Stimulated activated CD8-positive, alpha-beta memory T cell treated with anti-CD3 and anti-CD28 coated beads, Interleukin-12 subunit alpha, Interleukin-12 subunit beta, amount 100 ng/mL, for 4 hours (primary cell): ENCODE results near the gene VPS13D.
"Not testable (repeated sequence)": the region's sequence is repeated elsewhere in the genome, so short reads cannot be mapped to it uniquely, and the experiment has no call there.

Source experiments
- DNase-seq: peaks from one replicate; pipeline ENCODE4 v3.0.0-alpha.2; 2020; ENCODE audit warnings: low read depth

Gene VPS13D

DNA sequence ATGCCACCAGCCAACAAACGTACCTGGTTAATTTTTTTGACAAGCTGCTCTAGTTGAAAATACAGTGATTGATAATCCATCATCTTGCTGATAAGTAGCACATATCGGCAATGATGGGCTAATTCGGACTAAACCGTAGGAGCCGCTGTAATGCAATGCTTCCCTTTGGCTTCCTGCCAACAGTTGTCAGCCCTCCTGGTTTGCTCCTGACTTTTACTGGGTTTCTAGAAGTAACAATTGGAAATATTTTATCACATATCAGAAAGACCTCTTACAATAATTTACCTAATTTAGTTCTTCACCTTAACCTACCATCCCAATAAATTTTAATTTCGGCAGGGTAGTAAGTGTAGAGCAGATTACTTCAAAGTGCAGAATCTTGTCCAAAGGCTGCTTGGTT lies 239.7 kb downstream of the VPS13D start:
- DNase-seq: no peak

DNA sequence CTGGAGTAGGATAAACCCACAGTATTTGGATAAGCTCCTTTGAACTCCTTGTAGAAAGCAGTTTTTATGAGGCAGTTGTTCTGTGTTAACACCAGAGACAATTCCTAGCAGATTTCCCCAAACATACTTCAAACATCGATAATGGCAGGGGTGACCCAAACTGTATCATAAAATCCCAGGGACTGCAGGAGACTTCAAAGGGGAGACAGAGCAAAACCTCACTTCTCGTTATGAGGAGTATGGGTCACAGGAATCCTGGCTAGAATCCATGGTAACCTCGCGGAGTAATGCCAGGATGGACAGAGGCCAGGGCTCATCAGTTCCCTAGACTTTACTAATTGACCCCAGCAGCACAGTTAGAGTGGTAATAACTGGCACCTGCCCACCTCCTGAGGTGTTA lies 240.2 kb downstream of the VPS13D start:
- no peak for DNase-seq

DNA sequence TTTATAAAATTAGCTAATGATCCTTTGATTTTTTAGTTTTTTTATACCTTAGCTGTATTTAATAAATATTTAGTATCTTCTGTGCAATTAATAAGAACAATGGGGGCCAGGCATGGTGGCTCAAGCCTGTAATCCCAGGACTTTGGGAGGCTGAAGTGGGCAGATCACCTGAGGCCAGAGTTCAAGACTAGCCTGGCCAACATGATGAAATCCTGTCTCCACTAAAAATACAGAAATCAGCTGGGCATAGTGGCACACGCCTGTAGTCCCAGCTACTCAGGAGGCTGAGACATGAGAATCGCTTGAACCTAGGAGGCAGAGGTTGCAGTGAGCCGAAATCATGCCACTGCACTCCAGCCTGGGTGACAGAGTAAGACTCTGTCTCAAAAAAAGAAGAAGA lies 241.1 kb downstream of the VPS13D start:
- not testable (repeated sequence) for DNase-seq

DNA sequence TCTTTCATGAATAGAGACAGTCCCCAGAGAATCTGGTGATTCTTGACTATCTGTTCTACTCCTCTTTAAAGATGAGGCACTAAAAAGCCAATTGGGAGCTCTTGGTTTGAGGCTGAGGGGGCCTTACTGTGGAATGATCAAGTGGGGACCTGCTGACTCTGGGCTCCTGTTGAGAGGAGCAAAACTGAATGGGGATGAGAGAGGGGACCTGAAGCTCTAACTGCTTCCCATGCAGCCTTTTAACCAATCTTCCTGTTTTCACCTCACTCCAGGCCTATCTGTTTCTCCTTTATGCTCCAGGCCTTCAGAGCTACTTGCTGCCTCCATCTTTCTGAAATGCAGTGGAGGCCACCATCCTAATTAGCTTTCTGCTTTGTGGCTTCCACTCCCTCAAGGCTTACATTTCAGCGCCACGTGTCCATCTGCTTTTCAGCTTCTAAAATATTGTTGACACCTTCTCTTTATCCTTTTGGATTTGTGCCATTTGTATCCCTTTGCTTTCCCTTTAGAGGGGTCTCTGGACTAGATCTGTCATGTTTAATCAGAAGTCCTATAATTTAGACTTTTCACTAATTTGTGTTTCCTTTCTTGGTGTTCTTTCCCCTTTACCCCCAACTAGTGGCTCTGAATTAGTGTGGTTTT lies 242.4 kb downstream of the VPS13D start:
- DNase-seq: no peak

- DNase-seq: peak; percentile 54
Observed at GRCh38 chr1:12472798-12473551, 243.1 kb downstream of the VPS13D start.

GRCh38 chr1:12473596-12474362 lies 243.9 kb downstream of the VPS13D start:
- DNase-seq: no peak

DNA sequence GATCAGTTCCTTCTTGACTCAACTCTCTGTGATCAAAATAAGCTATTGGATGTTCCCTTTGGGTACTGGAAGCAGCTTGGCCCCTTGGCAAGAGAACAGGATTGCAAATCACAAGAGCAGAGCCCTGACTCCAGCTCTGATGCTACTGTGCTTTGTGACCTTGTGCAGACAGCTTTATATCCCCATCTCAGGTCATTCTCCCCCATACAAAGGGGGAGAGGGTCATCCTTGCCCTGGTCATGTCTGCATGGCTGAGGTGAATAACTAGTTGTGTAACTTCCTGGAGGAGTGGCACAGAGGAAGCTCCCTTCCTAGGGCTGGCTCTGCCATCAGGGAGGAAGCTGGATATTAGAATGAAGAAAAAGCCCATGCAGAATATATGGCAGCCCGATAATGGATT lies 245.3 kb downstream of the VPS13D start:
- no peak for DNase-seq

DNA sequence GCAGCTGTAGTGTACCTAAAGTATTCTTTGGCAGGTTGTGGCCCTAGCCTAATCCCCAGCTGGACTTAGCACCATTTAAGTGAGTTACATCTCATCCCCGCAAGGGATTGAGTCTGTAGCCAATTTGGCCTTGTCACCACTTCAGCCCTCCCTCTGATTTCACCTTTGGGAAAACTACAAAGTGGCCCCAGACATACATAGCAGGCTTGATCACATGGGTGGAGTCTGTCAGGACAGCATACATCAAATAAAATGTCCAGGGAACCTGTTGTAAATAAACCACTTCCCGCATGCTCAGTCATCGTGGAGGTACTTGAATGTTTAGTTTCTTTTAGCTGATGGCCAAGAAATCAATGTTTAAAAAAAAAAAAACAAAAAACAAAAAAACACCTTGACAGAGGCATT lies 245.7 kb downstream of the VPS13D start:
- DNase-seq: no peak

DNA sequence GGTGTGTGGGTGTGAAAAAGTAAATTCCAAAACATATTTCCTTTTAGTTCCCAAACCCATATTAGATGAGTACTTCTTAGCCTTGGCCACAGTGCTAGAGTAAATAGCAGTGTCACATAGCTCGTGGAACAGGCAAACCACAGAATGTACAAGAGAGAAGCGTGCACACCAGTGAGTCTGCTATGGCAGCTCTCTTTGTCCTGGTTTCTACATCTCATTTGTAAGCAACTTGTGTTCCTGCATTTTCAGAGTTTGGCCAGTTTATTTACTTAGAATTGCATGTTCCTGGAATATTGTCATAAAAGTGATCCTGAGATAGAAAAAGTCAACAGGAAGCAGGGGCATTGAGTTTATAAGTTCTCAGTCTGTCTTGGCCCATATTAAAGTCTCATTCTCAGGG lies 246.1 kb downstream of the VPS13D start:
- no peak for DNase-seq

DNA sequence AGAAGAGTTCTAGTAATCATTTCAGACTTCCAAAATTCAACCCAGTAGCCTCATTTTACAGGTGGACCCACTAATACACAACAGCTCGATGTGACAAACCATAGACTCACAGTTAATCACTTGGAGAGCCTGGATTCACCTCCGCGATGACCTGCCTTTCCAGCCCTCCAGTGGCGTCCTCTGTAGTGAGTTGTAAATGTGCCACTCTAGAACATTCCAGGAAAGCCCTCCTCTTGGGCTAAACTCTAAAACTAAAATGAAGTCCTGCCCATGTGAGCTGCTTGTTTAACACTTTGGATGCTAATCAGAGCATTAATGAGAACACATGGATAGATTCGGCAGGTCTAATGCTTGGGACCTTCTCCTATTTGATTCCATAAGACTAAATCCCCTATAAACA lies 247.5 kb downstream of the VPS13D start:
- DNase-seq: no peak

- no peak for DNase-seq
Observed at GRCh38 chr1:12477936-12478611, 248.2 kb downstream of the VPS13D start.

GRCh38 chr1:12478612-12478985 lies 248.8 kb downstream of the VPS13D start:
- DNase-seq: peak; percentile 15

GRCh38 chr1:12479311-12479710 lies 249.5 kb downstream of the VPS13D start:
- no peak for DNase-seq

DNA sequence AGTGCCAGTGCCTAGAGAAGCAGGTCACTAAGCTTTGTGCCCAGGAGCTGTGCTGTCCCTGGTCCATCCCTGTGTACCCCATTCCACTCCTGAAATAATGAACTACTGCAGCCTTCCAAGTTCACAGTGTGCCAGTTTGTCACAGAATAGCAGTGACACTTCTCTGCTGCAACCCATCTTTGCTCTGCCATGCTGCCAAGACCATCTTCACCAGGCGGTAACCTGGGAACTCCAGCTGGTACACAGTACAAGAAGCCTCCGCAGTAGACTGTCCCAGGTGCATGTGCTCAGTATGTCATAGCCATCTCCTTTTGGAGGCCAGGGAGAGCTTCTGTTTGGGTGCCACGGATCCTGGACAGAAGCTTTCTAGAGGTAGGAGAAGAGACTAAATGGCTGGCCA lies 250.2 kb downstream of the VPS13D start:
- DNase-seq: no peak

DNA sequence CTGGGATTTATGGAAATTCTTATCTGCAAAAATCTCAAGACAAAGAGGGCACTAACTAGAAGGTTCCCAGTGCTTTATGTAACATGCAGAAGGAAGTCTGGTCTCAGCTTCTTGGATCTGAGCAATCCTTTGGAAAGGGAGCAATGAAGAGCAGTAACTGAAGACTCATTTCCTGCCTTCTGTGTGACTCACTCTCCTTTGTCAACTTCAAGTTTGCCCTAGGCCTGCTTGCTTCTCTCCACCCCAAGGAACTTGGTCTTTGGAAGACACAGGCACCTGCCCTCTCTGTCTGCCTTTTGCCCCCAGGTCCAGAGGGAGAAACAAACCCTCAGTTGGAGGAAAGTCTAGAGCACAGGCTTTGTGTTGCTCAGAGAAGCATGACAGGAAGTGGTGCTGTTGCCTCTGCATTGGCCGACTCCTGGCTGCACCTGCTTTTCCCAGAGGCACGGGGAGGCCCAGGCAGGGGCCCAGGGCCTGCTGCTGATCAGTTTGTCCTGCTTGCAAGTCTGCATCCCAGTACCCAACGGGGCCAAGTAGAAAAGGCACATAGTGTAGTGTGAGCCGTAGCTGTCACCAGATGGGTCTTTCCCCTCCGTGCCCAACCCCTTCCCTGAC lies 251.0 kb downstream of the VPS13D start:
- no peak for DNase-seq

- no peak for DNase-seq
Observed at GRCh38 chr1:12481928-12482327, 252.1 kb downstream of the VPS13D start.

DNA sequence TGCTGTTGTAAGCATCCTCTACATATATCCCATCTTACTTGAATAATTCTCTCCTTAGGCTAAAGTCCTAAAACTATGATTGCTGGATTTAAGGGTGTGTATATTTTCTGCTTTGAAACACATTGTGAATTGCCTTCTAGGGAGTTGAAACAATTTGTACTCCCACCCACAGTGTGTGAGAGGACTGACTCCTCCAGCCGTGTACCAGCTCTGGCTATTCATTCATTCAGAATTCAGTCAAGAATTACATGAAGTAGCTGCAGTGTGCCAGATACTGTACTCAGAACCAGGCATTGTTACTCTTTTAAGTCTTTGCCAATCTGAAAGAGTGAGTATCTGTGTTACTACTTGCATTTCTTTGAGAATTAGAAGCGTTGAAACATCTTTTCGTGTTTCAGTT lies 253.2 kb downstream of the VPS13D start:
- no peak for DNase-seq

GRCh38 chr1:12485231-12486058 lies 255.6 kb downstream of the VPS13D start:
- DNase-seq: no peak

- no peak for DNase-seq
Observed at GRCh38 chr1:12486059-12486341, 256.2 kb downstream of the VPS13D start.

DNA sequence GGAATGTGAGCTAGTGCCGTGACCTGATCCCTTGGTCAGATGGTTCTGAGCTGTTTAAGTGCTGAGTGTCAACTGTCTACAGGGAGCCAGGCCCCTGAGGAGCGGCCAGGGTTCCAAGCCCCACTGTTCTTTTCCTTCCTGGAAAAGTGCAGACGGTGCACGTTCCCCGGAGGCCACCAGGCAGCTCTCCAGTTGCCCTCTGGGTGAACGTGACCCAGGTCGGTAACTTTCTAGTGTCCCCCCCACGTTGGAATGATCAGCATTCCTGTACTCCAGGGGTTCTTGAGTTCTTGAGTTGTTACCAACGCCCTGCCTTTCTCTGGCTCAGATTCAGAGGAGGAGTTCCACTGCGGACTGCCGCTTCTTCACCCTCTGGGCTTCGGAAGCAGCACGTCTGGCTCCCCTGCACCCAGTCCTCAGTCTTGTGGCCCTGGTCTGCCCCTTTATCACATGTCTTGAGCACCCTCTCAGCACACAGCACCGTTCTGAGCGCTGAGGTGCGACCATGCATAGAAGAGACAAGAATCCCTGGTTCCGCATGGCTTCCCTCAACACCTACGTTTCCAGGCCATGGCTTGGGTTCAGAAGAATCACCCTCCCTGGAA lies 256.7 kb downstream of the VPS13D start:
- DNase-seq: no peak

GRCh38 chr1:12487520-12487919 lies 257.7 kb downstream of the VPS13D start:
- DNase-seq: no peak
